ENCODE data around the gene PSKH1. TPM values are rescaled to one million over a fixed set of nuclear protein-coding genes. Genes with fewer than 3 reads are reported as not detected.

PSKH1 gene
- total and polyA plus RNA-seq, 9 of the 15 experiments (the other 6 are each of a cell fraction or from before 2014, with no cell fraction given) = 0.96 to 20.9 (median 9.4) TPM

DNA sequence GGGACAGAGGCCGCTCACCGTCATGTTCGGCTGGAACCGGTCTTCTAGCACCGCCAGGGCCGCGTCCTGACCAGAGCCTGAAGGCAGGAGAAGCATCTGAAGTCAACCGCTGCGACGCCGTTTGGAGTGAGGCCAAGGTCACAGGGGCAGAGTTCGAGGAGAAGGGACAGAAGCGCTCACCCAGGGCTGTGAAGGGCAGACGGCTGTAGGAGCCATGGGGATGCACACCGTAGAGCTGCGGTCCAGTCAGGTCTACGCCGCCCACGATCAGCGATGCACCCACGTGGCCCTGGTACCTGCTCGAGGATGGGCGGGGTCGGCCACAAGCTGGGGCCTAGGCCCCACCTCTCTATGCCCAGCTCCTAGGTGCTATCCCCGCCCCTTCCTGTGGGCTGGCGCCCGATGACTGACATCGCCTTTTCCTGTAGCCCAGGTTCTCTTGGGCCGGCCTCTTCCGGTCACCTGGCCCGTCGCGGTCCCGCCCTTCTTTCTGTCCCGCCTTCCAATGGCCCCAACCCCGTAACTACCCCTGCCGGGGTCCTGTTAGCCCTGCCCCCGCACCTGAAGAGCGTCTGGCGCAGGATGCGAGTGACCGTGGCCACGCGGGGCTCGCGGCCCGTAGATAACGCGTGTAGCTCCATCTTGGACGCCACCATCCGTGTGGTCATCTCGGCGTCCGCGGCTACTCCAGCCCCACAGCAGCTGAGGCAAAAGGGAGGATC is 42.5 kb downstream of the PSKH1 start (continued):
- TF ChIP-seq ZNF76 (CRISPR knock-in tag; IDR thresholded peaks at IDR 0.05; ENCODE audit: borderline replicate concordance) = peak; percentile 11; the same call in 1 of the 2 replicates
- no peak for TF ChIP-seq RCOR1 (IDR thresholded peaks at IDR 0.05; ENCODE audit: borderline replicate concordance in 1 of 2, low read depth in 2 of 2, low read length in 2 of 2)
- no peak; the same call in 1 of the 2 replicates for TF ChIP-seq ARID1B (IDR thresholded peaks at IDR 0.05)
- TF ChIP-seq ZNF408 (CRISPR knock-in tag; IDR thresholded peaks at IDR 0.05; ENCODE audit: low read depth) = no peak
- TF ChIP-seq, protein P1, sequence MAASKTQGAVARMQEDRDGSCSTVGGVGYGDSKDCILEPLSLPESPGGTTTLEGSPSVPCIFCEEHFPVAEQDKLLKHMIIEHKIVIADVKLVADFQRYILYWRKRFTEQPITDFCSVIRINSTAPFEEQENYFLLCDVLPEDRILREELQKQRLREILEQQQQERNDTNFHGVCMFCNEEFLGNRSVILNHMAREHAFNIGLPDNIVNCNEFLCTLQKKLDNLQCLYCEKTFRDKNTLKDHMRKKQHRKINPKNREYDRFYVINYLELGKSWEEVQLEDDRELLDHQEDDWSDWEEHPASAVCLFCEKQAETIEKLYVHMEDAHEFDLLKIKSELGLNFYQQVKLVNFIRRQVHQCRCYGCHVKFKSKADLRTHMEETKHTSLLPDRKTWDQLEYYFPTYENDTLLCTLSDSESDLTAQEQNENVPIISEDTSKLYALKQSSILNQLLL (CRISPR knock-in tag; IDR thresholded peaks at IDR 0.05; ENCODE audit: borderline replicate concordance) = no peak
- peak; percentile 72 for TF ChIP-seq POLR2AphosphoS5 (IDR thresholded peaks at IDR 0.05; ENCODE audit: control insufficient read depth, insufficient read depth, low read depth, low read length)
- no peak for TF ChIP-seq ZNF232 (CRISPR knock-in tag; IDR thresholded peaks at IDR 0.05)
- no peak for TF ChIP-seq TAL1 (IDR thresholded peaks at IDR 0.05)
- peak; percentile 65; the same call in 1 of the 2 replicates for TF ChIP-seq CXXC5 (CRISPR knock-in tag; IDR thresholded peaks at IDR 0.05)
- TF ChIP-seq, protein P2, sequence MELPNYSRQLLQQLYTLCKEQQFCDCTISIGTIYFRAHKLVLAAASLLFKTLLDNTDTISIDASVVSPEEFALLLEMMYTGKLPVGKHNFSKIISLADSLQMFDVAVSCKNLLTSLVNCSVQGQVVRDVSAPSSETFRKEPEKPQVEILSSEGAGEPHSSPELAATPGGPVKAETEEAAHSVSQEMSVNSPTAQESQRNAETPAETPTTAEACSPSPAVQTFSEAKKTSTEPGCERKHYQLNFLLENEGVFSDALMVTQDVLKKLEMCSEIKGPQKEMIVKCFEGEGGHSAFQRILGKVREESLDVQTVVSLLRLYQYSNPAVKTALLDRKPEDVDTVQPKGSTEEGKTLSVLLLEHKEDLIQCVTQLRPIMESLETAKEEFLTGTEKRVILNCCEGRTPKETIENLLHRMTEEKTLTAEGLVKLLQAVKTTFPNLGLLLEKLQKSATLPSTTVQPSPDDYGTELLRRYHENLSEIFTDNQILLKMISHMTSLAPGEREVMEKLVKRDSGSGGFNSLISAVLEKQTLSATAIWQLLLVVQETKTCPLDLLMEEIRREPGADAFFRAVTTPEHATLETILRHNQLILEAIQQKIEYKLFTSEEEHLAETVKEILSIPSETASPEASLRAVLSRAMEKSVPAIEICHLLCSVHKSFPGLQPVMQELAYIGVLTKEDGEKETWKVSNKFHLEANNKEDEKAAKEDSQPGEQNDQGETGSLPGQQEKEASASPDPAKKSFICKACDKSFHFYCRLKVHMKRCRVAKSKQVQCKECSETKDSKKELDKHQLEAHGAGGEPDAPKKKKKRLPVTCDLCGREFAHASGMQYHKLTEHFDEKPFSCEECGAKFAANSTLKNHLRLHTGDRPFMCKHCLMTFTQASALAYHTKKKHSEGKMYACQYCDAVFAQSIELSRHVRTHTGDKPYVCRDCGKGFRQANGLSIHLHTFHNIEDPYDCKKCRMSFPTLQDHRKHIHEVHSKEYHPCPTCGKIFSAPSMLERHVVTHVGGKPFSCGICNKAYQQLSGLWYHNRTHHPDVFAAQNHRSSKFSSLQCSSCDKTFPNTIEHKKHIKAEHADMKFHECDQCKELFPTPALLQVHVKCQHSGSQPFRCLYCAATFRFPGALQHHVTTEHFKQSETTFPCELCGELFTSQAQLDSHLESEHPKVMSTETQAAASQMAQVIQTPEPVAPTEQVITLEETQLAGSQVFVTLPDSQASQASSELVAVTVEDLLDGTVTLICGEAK (IDR thresholded peaks at IDR 0.05) = peak; percentile 89
- TF ChIP-seq, protein P2 (CRISPR knock-in tag; IDR thresholded peaks at IDR 0.05) = no peak
- TF ChIP-seq ZNF79 (CRISPR knock-in tag; IDR thresholded peaks at IDR 0.05; ENCODE audit: low read depth) = no peak
- TF ChIP-seq CBX1 (IDR thresholded peaks at IDR 0.05; ENCODE audit: low read depth) = peak; percentile 56; the same call in 1 of the 2 replicates
- TF ChIP-seq SAFB (IDR thresholded peaks at IDR 0.05; ENCODE audit: borderline replicate concordance, low read depth, low read length) = peak; percentile 73; the same call in 1 of the 2 replicates
- TF ChIP-seq ZNF444 (CRISPR knock-in tag; IDR thresholded peaks at IDR 0.05) = no peak
